ENCODE results near the gene PCDHB7.
"Not testable (repeated sequence)": the region's sequence is repeated elsewhere in the genome, so short reads cannot be mapped to it uniquely, and the experiment has no call there.

DNA sequence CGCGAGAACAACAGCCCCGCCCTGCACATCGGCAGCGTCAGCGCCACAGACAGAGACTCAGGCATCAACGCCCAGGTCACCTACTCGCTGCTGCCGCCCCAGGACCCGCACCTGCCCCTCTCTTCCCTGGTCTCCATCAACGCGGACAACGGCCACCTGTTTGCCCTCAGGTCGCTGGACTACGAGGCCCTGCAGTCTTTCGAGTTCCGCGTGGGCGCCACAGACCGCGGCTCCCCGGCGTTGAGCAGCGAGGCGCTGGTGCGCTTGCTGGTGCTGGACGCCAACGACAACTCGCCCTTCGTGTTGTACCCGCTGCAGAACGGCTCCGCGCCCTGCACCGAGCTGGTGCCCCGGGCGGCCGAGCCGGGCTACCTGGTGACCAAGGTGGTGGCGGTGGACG, 20.8 kb upstream of the PCDHB7 start:
- TF ChIP-seq EZH2phosphoT487 (IDR thresholded peaks at IDR 0.05; ENCODE audit: insufficient read depth, low read depth); EZH2 (IDR thresholded peaks at IDR 0.05; ENCODE audit: insufficient read depth, poor library complexity, severe bottlenecking): not testable (repeated sequence)

Data from GM23248 (cell line).